CD4-positive, alpha-beta T cell treated with Interleukin-2 at 100 ng/mL for 4 hours (primary cell): ENCODE results near the gene VRK2.
"Not testable (repeated sequence)": the region's sequence is repeated elsewhere in the genome, so short reads cannot be mapped to it uniquely, and the experiment has no call there.

ENCODE experiments used
- DNase-seq: peaks from one replicate; pipeline ENCODE4 v3.0.0-alpha.2; 2020; ENCODE audit warnings: low spot score

VRK2 gene

GRCh38 chr2:58168130-58168529, 121.5 kb downstream of the VRK2 start:
- DNase-seq, result not testable (repeated sequence)

- not testable (repeated sequence) for DNase-seq
These were observed 123.2 kb downstream of the VRK2 start for GRCh38 chr2:58169845-58170244.

- not testable (repeated sequence) for DNase-seq
These were observed 123.8 kb downstream of the VRK2 start for GRCh38 chr2:58170334-58170933.

GRCh38 chr2:58171831-58172230, 125.2 kb downstream of the VRK2 start:
- DNase-seq, result not testable (repeated sequence)

GRCh38 chr2:58177187-58177586, 130.6 kb downstream of the VRK2 start:
- DNase-seq, result not testable (repeated sequence)

- DNase-seq, result not testable (repeated sequence)
These were observed 133.6 kb downstream of the VRK2 start for GRCh38 chr2:58180175-58180574.

GRCh38 chr2:58180635-58181034, 134.0 kb downstream of the VRK2 start:
- no peak for DNase-seq

GRCh38 chr2:58182527-58182926, 135.9 kb downstream of the VRK2 start:
- no peak for DNase-seq

GRCh38 chr2:58186501-58186900, 139.9 kb downstream of the VRK2 start:
- DNase-seq, result no peak

- not testable (repeated sequence) for DNase-seq
These were observed 140.4 kb downstream of the VRK2 start for GRCh38 chr2:58187022-58187421.

GRCh38 chr2:58194458-58194857, 147.9 kb downstream of the VRK2 start:
- no peak for DNase-seq

GRCh38 chr2:58195662-58196061, 149.1 kb downstream of the VRK2 start:
- DNase-seq, result no peak

GRCh38 chr2:58197894-58198293, 151.3 kb downstream of the VRK2 start:
- no peak for DNase-seq

- DNase-seq, result no peak
These were observed 155.8 kb downstream of the VRK2 start for GRCh38 chr2:58202404-58202803.

- no peak for DNase-seq
These were observed 156.4 kb downstream of the VRK2 start for GRCh38 chr2:58203018-58203417.

GRCh38 chr2:58204195-58204959, 157.8 kb downstream of the VRK2 start:
- DNase-seq, result no peak

GRCh38 chr2:58206785-58207184, 160.2 kb downstream of the VRK2 start:
- no peak for DNase-seq

GRCh38 chr2:58207189-58207588, 160.6 kb downstream of the VRK2 start:
- no peak for DNase-seq
